Omental fat pad (tissue), 4 donors: ENCODE data around the gene DNAJB2. TPM values are rescaled to one million over a fixed set of nuclear protein-coding genes. Genes with fewer than 3 reads are reported as not detected.

Experiments used
- ATAC-seq: fragments of 150-250 bp; one replicate; pipeline ENCODE4 v1.9.1; 2016; ENCODE audit warnings: mild to moderate bottlenecking, moderate library complexity; ENCODE audit not compliant: low FRiP score
- DNase-seq: peaks from one replicate; pipeline ENCODE4 v3.0.0-alpha.2; 2019; ENCODE audit warnings: low spot score
- CTCF ChIP-seq, 3 donors: fragments of 450-650 bp; IDR thresholded peaks; one replicate each; pipeline ENCODE4 v1.5.1; 2016 to 2017; ENCODE audit warnings: antibody characterized with exemption in 3 of 3, mild to moderate bottlenecking in 3 of 3, moderate library complexity in 2 of 3
- total RNA-seq, 4 donors: library from RNA; depleted of rRNA; stranded (reverse); fragments of >200 nt; gene quantifications; one replicate each; pipeline ENCODE4 v1.1.0, GENCODE V29; 2016

Gene DNAJB2
- total RNA-seq, 4 donors from 2014 or later, result 27.5 to 56.6 (median 46.8) TPM

- no peak for ATAC-seq
- no peak for TF ChIP-seq CTCF (IDR thresholded peaks at IDR 0.05)
- DNase-seq, result no peak
These were observed 17.0 kb downstream of the DNAJB2 start for GRCh38 chr2:219296142-219296541.

- no peak for ATAC-seq
- no peak for DNase-seq
- no peak for TF ChIP-seq CTCF (IDR thresholded peaks at IDR 0.05)
These were observed 17.6 kb downstream of the DNAJB2 start for GRCh38 chr2:219296631-219297391.

GRCh38 chr2:219297766-219298456 is 18.7 kb downstream of the DNAJB2 start:
- DNase-seq, result no peak
- ATAC-seq, result no peak
- TF ChIP-seq CTCF (IDR thresholded peaks at IDR 0.05), result no peak

GRCh38 chr2:219298759-219299371 is 19.7 kb downstream of the DNAJB2 start:
- ATAC-seq (peak; percentile 71), DNase-seq (peak; percentile 95)
- TF ChIP-seq CTCF (IDR thresholded peaks at IDR 0.05), result peak in 2 of 3 donors; percentile 71 to 97

- no peak for TF ChIP-seq CTCF (IDR thresholded peaks at IDR 0.05)
- no peak for DNase-seq
- no peak for ATAC-seq
These were observed 20.2 kb downstream of the DNAJB2 start for GRCh38 chr2:219299372-219299760.

- ATAC-seq (no peak), DNase-seq (no peak)
- TF ChIP-seq CTCF (IDR thresholded peaks at IDR 0.05), result no peak
These were observed 20.9 kb downstream of the DNAJB2 start for GRCh38 chr2:219300022-219300421.
